Measurements from ENCODE around the gene EPHA6.
"Not testable (repeated sequence)": the region's sequence is repeated elsewhere in the genome, so short reads cannot be mapped to it uniquely, and the experiment has no call there.

The EPHA6 gene

GRCh38 chr3:96931119-96931862, 116.9 kb downstream of the EPHA6 start:
- no peak for DNase-seq

GRCh38 chr3:96942131-96942530, 127.7 kb downstream of the EPHA6 start:
- DNase-seq = not testable (repeated sequence)

- no peak for DNase-seq
Measured at GRCh38 chr3:96958856-96959255, 144.5 kb downstream of the EPHA6 start.

GRCh38 chr3:96959474-96959873, 145.1 kb downstream of the EPHA6 start:
- DNase-seq = no peak

GRCh38 chr3:96959901-96960641, 145.7 kb downstream of the EPHA6 start:
- no peak for DNase-seq

GRCh38 chr3:96960661-96961330, 146.4 kb downstream of the EPHA6 start:
- no peak for DNase-seq

- DNase-seq = no peak
Measured at GRCh38 chr3:96961576-96961975, 147.2 kb downstream of the EPHA6 start.

- DNase-seq = no peak
Measured at GRCh38 chr3:96966181-96966929, 152.0 kb downstream of the EPHA6 start.

- no peak for DNase-seq
Measured at GRCh38 chr3:96970211-96970610, 155.8 kb downstream of the EPHA6 start.

- no peak for DNase-seq
Measured at GRCh38 chr3:96977671-96978070, 163.3 kb downstream of the EPHA6 start.

- not testable (repeated sequence) for DNase-seq
Measured at GRCh38 chr3:96983716-96984115, 169.3 kb downstream of the EPHA6 start.

GRCh38 chr3:96986241-96986640, 171.8 kb downstream of the EPHA6 start:
- DNase-seq = no peak

GRCh38 chr3:96991231-96991630, 176.8 kb downstream of the EPHA6 start:
- no peak for DNase-seq

GRCh38 chr3:96991800-96992365, 177.5 kb downstream of the EPHA6 start:
- DNase-seq = no peak

GRCh38 chr3:96994988-96995387, 180.6 kb downstream of the EPHA6 start:
- no peak for DNase-seq

- DNase-seq = no peak
Measured at GRCh38 chr3:96996009-96996408, 181.6 kb downstream of the EPHA6 start.

GRCh38 chr3:97001611-97002010, 187.2 kb downstream of the EPHA6 start:
- no peak for DNase-seq

GRCh38 chr3:97009427-97010019, 195.1 kb downstream of the EPHA6 start:
- DNase-seq = no peak

- no peak for DNase-seq
Measured at GRCh38 chr3:97010881-97011657, 196.7 kb downstream of the EPHA6 start.

GRCh38 chr3:97021778-97022177, 207.4 kb downstream of the EPHA6 start:
- DNase-seq = no peak

- DNase-seq = not testable (repeated sequence)
Measured at GRCh38 chr3:97025612-97026011, 211.2 kb downstream of the EPHA6 start.

All from activated CD4-positive, alpha-beta T cell treated with anti-CD3 and anti-CD28 coated beads for 4 hours (primary cell).